ENCODE data around the gene NCOA3.

NCOA3 gene

DNA sequence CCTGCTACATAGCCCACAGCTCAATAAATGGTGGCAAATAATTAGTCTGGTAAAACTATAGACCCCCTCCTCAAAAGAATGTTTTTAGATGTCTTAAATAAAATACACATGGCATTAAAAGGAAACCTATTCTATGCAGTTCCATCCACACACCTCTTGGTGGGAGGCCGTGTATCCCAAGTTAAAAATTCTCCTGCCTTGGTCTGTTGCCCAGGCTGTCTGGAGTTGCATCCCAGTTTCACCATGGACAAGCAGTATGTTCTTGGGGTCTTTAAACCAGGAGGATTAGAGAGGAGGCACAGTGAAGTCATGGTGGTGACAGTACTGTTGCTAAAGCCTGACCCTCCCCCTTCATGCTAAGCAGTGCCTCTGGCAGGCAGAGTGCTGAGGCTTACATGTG lies 188.0 kb downstream of the NCOA3 start:
- no peak for DNase-seq (ENCODE audit: insufficient read length, low spot score)
- TF ChIP-seq CTCF (IDR thresholded peaks at IDR 0.05; ENCODE audit: insufficient read depth, missing control alignments) = no peak
- FAIRE-seq = no peak

DNA sequence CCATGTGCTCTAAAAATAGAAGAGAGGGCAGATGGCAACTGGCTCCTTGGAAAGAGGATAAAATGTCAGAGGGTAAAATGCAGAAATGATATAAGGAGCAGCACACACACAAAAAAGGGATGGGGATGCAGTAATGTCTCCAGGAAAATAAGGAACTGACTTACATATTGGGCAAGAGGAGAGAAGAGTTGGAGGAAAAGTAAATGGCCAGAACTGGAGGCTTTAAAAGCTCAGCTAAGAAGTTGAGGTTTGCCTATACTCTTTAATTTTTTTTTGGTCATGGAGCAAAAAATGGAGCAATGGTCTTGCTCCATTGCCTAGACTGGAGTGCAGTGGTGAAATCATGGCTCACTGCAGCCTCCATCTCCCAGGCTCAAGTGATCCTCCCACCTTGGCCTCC lies 189.9 kb downstream of the NCOA3 start:
- no peak for FAIRE-seq
- no peak for TF ChIP-seq CTCF (IDR thresholded peaks at IDR 0.05; ENCODE audit: insufficient read depth, missing control alignments)
- DNase-seq (ENCODE audit: insufficient read length, low spot score) = no peak

- DNase-seq (ENCODE audit: insufficient read length, low spot score) (no peak), FAIRE-seq (no peak)
- TF ChIP-seq CTCF (IDR thresholded peaks at IDR 0.05; ENCODE audit: insufficient read depth, missing control alignments) = no peak
These were observed 192.5 kb downstream of the NCOA3 start for GRCh38 chr20:47694021-47694818.

DNA sequence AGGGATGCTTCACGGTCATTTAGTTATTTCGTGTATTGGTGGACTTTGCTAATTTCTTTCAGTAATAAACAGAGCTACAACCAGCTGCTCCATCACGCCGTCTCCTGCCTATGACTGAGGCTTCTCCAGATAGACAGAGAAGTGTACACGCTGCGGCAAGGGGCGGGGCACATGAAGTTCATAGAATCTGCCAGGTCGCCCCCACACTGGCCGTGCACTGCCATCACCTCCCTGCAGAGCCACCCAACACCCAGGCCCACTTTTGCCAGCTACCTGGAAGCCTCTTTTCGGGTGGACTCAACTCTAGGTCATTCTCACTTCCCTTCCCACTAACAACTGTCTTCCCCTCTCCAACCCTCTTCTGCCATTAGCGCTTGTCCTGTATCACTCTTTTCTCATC lies 195.2 kb downstream of the NCOA3 start:
- DNase-seq (ENCODE audit: insufficient read length, low spot score) = no peak
- FAIRE-seq = no peak
- TF ChIP-seq CTCF (IDR thresholded peaks at IDR 0.05; ENCODE audit: insufficient read depth, missing control alignments) = no peak

DNA sequence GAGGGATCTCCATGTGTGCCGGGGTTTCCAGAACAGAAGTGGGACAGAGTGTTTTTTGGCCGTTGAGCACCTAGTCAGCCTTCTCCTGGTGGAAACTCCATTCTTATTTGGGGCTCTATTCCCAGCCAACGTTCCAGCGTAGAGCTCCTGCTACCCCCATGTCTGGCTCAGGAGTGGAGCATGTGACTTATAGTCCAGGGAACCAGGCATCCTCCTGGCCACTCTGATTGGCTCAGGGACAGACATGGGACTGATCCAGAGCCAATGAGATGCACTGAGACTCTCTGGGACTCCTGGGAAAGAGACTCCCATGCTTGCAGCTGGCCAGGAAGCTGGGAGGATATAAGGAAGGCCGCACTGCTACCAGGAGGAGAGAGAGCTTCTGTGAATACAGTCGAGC lies 196.5 kb downstream of the NCOA3 start:
- DNase-seq (ENCODE audit: insufficient read length, low spot score) = no peak
- no peak for FAIRE-seq
- TF ChIP-seq CTCF (IDR thresholded peaks at IDR 0.05; ENCODE audit: insufficient read depth, missing control alignments) = no peak

- FAIRE-seq (no peak), DNase-seq (ENCODE audit: insufficient read length, low spot score) (no peak)
- TF ChIP-seq CTCF (IDR thresholded peaks at IDR 0.05; ENCODE audit: insufficient read depth, missing control alignments) = no peak
These were observed 198.1 kb downstream of the NCOA3 start for GRCh38 chr20:47699818-47700217.

DNA sequence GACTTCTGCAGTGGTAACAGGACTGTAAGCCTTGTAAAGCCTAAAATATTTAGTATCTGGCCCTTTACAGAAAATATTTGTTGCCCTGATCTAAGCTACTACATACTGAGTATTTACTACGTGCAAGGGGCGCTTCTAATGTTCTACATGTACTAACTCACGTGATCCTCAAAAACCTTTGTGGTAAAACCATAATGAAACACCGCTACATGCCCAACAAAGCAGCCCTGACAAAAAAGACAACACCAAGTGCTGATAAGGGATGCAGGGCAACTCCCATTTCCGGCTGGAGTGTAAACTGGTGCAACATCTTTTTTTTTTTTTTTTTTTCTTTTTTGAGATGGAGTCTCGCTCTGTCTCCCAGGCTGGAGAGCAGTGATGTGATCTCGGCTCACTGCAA lies 198.6 kb downstream of the NCOA3 start:
- FAIRE-seq (no peak), DNase-seq (ENCODE audit: insufficient read length, low spot score) (no peak)
- no peak for TF ChIP-seq CTCF (IDR thresholded peaks at IDR 0.05; ENCODE audit: insufficient read depth, missing control alignments)
